Brain pericyte (primary cell): ENCODE measurements around the gene ZNF844.
"Not testable (repeated sequence)": the region's sequence is repeated elsewhere in the genome, so short reads cannot be mapped to it uniquely, and the experiment has no call there.

ENCODE experiments used
- DNase-seq: peaks from one replicate; pipeline ENCODE4 v3.0.0-alpha.2; 2012; ENCODE audit warnings: low read depth, low spot score

ZNF844 gene

GRCh38 chr19:12064590-12065538 lies at the start of gene ZNF844:
Gene ZNF844, plus strand, starts transcription at chr19:12064731. Its CDS starts 143 bp downstream, at chr19:12064874.
- peak; percentile 33 for DNase-seq

DNA sequence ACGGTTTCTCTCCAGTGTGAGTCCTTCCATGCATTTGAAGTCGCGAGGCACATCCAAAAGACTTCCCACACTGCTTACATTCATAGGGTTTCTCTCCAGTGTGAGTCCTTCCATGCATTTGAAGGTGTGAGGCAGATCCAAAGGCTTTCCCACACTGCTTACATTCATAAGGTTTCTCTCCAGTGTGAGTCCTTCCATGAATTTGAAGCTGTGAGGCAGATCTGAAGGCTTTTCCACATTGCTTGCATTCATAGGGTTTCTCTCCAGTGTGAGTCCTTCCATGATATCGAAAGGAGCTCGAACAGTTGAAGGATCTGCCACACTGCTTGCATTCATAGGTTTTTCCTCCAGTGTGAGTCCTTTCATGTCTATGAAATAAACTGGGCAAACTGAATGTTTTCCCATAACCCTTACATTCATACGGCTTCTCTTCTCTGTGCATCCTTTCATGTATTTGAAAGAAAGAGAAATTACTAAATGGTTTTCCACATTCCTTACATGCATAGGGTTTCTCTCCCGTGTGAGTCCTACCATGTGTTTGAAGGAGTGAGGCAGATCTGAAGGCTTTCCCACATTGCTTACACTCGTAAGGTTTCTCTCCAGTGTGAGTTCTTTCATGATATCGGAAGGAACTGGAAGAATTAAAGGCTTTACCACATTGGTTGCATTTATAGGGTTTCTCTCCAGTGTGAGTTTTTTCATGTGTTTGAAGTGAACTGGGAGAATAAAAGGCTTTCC lies 49.3 kb upstream of the ZNF844 start:
- DNase-seq = no peak

GRCh38 chr19:12015753-12016116 lies 48.8 kb upstream of the ZNF844 start:
- no peak for DNase-seq

GRCh38 chr19:12034198-12034597 lies 30.3 kb upstream of the ZNF844 start:
- no peak for DNase-seq

GRCh38 chr19:12034620-12035019 lies 29.9 kb upstream of the ZNF844 start:
- no peak for DNase-seq

DNA sequence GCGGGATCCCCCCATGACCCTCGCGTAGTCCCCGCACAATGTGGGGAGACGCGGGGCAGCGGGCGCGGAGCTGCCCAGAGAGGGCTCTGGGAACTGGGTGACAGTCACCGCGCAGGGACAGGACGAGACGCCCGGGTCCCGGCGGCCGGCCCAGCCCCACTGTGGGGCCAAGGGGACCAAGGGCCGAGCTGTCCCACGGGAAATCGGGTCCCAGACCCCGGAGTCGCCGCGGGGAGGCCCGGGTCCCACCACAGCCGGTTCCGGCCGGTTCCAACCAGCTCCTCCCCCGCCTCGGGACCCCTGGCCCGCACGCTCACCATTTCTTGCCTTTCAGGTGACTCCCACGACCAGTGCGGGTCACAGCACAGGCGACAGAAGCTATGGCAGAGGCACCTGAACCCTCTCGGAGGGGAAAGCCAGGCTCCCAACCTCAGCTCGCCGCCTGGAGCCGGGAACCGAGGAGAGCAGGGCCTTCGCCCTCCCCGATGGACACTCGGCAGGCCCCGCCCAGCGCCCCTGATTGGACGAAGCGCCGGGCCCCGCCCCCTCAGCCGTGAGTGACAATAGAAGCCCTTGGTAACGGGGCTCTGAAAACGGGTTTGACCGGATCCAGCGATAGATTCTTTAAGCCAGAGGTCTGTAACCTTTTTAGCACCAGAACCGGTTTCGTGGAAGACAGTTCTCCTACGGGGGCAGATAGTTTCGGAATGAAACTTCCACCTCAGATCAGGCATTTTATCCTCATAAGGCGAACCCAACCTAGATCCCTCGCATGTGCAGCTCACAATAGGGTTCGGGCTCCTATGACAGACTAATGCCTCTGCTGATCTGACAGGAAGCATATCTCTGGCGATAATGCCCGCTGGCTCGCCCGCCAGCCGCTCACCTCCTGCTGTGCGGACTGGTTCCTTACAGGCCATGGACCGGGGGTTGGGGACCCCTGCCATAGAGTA lies 29.0 kb upstream of the ZNF844 start, which contains the start of gene ZNF433:
Gene ZNF433 (minus strand): TSS at position 460 of the 953 bp plus-strand sequence. CDS start 140 bp downstream, at position 320.
- peak; percentile 39 for DNase-seq

GRCh38 chr19:12042893-12043292 lies 21.6 kb upstream of the ZNF844 start:
- DNase-seq = no peak

GRCh38 chr19:12043752-12044422 lies 20.6 kb upstream of the ZNF844 start:
- no peak for DNase-seq

DNA sequence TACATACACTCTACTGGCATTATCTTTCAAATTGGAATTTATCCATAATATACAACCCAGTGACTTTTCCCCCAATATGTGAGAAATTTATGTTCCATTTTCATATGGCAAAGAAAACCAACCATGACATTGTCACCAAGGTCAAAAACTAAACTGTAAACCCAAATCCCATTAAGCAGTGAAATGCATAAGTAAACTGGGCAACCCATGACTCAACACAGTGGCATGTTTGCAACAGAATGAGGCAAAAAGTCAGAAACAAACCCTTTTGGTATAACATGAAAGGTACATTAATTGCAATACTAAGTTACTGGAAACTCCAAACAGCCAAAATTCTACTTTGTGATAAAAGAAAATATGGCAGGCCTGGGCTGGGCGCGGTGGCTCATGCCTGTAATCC lies 16.7 kb upstream of the ZNF844 start:
- DNase-seq = no peak

DNA sequence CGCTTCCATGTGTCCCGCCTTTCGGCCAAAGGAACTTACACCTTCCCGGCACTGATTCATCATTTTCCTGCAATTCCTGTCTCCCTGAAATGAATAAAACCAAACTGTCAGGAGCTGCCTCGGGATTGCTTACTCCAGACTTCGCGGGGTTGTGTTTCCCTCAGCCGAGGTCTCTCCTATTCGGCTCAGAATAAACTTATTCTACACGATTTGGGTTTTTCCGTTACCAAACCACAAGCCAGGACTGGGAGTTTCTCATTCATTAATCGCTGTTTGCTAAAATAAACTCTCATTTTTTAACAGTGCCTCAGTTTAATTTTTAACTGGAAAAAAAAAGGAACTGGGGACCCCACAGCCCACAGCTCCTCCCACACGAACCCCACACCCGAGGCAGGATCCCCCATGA lies 12.4 kb upstream of the ZNF844 start:
- DNase-seq = no peak

DNA sequence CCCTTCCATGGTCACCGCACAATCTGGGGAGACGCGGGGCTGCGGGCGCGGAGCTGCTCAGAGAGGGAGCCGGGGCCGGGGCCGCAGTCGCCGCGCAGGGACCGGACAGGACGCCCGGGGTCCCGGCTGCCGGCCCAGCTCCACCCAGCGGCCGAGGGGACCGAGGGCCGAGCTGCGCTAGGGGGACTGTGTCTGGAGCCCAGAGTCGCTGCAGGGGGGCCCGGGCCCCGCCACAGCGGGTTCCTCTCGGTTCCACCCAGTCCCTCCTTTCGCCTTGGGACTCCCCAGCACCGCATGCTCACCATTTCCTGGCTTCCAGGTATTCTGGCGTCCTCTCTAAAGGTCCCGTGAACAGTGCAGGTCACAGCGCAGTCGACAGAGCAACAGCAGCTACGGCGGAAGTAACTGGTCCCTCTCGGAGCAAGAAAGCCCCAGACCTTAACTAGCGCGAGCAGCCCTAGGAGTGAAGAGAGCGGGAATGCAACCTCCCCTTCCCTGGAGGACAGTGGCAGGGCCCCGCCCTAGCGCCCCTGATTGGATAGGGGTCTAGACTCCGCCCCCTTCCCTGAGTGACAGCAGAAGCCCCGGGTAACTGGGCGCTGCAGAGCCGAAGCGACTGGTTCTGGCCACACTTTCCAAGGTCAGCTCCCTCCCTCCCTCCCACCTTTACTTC lies 11.9 kb upstream of the ZNF844 start, which contains the start of gene ZNF878:
Gene ZNF878 (minus strand): TSS at position 465 of the 673 bp plus-strand sequence. CDS start 160 bp downstream, at position 305.
- peak; percentile 32 for DNase-seq

GRCh38 chr19:12055784-12056183 lies 8.7 kb upstream of the ZNF844 start:
- no peak for DNase-seq

- no peak for DNase-seq
These were observed 11.1 kb downstream of the ZNF844 start for GRCh38 chr19:12075538-12076139.

DNA sequence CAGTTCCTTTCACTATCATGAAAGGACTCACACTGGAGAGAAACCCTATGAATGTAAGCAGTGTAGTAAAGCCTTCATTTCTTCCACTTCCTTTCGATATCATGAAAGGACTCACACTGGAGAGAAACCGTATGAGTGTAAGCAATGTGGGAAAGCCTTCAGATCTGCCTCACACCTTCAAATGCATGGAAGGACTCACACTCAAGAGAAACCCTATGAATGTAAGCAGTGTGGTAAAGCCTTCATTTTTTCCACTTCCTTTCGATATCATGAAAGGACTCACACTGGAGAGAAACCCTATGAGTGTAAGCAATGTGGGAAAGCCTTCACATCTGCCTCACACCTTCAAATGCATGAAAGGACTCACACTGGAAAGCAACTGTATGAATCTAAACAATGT lies 11.8 kb downstream of the ZNF844 start:
- DNase-seq = not testable (repeated sequence)

DNA sequence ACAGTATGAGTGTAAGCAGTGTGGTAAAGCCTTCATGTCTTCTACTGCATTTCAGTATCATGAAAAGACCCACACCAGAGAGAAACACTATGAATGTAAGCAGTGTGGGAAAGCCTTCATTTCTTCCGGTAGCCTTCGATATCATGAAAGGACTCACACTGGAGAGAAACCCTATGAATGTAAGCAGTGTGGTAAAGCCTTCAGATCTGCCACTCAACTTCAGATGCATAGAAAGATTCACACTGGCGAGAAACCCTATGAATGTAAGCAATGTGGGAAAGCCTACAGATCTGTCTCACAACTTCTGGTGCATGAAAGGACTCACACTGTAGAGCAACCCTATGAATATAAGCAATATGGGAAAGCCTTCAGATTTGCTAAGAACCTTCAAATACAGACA lies 12.8 kb downstream of the ZNF844 start:
- DNase-seq = no peak

DNA sequence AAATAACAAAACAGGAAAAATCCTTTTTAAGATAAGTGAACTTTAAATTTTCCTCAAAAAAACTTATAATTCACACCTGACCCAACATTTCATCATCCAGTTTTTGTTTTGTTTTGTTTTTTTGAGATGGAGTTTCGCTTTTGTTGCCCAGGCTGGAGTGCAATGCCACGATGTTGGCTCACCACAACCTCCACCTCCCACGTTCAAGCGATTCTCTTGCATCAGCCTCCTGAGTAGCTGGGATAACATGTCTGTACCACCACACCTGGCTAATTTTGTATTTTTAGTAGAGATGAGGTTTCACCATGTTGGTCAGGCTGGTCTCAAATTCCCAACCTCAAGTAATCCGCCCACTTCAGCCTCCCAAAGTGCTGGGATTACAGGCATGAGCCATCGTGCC lies 18.8 kb downstream of the ZNF844 start:
- DNase-seq = not testable (repeated sequence)

GRCh38 chr19:12085074-12085818 lies 20.7 kb downstream of the ZNF844 start:
- DNase-seq = no peak

GRCh38 chr19:12090807-12091206 lies 26.3 kb downstream of the ZNF844 start:
- no peak for DNase-seq
